D721Med (cell line): ENCODE results near the gene PRPF40B.

Source experiments
- DNase-seq: peaks from one replicate; pipeline ENCODE4 v3.0.0; 2011; ENCODE audit warnings: low spot score; ENCODE audit not compliant: insufficient read length
- FAIRE-seq: peaks from 2 replicates; lab custom pipeline; 2011; peaks lifted over from hg19 to GRCh38; lab: Jason Lieb, UNC
- TF ChIP-seq, protein P1 (sequence below): IDR thresholded peaks from 2 replicates; pipeline ENCODE4 v1.5.1; 2012; ENCODE audit warnings: mild to moderate bottlenecking, control low read depth; ENCODE audit not compliant: insufficient read depth; ENCODE audit errors: missing control alignments

PRPF40B gene

DNA sequence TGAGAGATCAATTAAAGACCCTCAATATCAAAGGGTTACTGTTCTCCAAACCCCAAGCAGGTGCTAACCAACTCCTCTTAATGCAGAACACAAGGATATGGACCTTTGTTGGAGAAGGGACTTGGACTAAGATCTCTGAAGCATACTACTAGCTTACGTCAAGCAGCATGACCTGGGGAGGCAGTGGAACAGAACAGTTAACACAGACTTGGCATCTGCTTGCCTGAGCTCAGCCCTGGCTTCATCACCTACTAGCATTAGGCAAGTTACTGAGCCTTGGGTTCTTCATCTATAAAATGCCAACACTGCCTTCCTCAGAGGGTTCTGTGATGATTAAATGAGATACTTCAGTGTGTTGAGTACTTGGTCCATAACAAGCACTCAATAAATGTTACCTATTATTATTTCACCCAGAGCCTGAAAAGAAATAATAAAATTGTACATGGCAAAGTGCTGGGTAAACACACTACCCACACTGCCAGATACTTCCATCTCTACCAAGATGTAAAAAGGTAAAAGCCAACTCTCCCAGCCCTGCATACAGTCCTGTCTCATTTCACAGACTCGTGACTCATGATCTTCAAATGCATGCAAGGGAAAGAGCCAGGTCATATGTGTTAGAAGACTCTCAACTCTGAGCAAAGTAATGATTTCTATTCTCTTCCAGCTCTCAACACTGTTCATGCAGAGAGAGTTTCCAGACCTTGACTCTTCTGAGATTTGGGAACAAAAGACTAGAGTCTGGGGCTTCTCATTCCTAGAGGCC is 44.1 kb downstream of the PRPF40B start:
- FAIRE-seq (no peak), DNase-seq (no peak)
- TF ChIP-seq, protein P1, sequence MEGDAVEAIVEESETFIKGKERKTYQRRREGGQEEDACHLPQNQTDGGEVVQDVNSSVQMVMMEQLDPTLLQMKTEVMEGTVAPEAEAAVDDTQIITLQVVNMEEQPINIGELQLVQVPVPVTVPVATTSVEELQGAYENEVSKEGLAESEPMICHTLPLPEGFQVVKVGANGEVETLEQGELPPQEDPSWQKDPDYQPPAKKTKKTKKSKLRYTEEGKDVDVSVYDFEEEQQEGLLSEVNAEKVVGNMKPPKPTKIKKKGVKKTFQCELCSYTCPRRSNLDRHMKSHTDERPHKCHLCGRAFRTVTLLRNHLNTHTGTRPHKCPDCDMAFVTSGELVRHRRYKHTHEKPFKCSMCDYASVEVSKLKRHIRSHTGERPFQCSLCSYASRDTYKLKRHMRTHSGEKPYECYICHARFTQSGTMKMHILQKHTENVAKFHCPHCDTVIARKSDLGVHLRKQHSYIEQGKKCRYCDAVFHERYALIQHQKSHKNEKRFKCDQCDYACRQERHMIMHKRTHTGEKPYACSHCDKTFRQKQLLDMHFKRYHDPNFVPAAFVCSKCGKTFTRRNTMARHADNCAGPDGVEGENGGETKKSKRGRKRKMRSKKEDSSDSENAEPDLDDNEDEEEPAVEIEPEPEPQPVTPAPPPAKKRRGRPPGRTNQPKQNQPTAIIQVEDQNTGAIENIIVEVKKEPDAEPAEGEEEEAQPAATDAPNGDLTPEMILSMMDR: no peak

DNA sequence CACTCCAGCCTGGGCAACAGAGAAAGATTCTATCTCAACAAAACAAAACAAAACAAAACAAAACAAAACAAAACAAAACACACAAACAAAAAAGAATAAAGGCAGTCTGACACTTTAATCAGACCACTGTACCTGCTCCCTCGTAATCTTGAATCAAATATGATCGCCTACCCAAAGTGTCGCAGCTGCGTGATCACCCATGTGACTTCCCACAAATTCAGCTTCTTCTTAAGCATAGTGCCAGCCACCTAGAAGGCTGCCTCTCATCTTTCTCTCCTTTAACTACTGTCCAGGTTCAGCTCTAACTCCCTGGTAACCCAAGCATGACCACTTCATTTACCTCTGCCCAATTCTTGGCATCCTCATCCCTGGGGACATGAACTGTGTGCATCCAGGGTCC is 46.4 kb downstream of the PRPF40B start:
- DNase-seq (no peak), FAIRE-seq (no peak)
- TF ChIP-seq, protein P1: no peak

DNA sequence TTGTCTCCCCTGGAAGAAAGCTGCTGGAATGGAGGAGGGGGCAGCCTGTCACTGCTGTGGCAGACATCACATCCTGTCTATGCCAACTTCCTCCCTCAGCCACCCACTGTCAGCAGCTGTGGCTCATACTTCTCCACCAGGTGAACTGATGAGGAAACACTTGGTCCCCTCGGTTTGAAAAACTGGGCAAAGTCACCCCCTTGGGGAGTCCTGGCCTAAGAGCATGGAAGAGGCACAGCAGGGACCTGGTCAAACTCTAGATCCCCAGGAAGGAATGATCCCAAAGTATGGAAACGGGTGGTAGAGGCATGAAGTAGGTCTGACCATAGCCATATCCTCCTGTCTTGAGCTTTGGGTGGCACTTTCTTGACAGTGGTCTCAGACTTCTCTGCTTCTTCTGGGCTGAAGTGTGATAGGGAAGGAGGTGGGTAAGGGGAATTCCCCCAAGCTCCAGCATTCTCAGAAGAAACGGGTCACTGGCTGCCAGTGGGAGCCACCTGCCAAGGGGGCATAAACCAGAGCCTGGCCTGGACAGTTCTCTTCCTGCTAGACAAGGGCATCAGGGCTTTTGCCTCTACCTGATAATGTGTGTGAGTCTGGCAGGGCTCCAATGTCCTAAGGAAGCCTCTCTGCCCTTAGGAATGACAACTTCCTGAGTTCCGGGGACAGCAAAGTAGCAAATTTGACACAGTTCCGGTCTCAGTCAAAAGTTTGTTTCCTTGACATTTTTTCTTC is 47.8 kb downstream of the PRPF40B start:
- FAIRE-seq (no peak), DNase-seq (no peak)
- TF ChIP-seq, protein P1: no peak

DNA sequence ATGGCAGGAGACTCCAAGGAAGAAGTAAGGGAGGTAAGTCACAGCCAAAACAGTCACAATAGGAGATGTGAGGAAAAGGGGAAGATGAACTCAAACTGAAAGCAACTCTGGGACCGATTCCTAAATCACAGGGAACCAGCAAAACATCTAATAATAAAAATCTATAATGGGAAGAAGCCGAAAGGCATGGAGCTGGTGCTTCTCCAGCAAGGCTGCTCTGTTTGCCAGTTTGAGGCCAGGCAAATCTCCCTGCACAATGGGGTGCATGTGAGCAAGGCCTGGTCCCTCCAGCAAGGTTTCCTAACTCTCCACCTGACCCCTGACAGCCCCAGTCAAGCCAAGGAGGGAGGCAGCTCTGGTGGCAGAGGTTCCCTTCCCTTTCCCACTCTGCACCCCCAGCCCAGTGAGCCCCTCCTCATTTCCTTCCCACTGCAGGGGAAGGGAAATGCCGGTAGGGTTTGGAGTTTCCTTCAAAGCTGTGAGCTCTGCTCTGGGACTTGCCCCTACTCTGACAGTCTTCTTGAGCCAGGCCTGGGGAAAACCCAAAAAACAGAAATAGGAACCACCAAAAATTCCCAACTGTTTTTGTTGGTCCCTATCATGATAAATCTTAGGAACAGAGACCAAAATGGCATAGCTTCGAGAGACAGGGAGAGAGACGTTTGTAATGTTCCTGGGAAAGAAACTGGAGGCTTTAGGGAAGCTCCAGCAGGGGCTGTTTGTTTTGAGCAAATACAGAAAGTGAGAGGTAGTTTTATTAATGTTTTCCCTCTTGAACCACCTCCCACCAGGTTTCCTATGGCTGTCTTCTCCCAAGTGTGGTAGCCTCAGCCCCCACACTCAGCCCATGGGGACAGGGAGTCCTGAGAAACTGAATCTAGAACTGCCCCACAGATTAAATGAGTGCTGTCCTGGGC is 49.2 kb downstream of the PRPF40B start:
- TF ChIP-seq, protein P1: no peak
- FAIRE-seq: no peak
- DNase-seq: no peak

DNA sequence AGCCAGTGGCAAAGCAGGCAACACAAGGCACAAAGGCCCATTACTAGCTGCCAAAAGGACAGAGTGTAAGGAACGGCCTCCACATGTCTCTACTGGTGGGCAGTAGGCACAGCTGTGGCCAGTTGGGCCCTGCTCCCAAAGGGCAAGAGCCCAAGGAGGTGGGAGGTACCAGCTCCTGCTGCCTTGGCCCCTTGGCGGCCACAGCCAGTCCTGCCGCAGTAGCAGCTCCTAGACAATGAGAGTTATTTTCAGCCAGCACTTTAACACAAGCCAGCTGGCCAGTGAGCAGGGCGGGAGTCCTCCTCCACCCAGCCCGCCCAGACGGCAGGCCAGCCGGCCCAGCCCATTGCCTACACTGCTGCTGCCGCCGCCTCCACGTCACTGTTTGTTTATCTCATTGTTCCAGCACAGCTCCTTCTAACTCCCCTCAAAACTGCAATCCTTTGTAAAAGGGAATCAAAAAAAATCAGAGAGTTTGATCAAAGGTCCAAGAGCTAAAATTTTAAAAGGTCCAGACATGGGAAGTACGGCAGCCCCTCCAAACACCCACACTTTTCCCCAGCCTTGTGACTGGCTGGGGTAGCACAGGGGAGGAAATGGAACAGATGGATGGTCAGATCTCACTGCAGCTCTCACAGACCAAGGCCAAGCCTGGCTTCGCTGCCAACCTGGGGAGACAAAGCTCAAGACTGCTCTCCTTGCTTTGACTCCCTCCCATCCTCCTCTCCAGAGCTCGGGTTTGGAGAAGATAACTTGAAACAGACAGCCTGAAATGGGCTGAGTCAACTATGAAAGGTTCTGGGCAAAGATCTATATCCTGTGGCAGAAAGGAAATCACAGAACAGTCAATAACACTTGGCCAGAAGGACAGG is 50.3 kb downstream of the PRPF40B start:
- FAIRE-seq (no peak), DNase-seq (no peak)
- TF ChIP-seq, protein P1: no peak

DNA sequence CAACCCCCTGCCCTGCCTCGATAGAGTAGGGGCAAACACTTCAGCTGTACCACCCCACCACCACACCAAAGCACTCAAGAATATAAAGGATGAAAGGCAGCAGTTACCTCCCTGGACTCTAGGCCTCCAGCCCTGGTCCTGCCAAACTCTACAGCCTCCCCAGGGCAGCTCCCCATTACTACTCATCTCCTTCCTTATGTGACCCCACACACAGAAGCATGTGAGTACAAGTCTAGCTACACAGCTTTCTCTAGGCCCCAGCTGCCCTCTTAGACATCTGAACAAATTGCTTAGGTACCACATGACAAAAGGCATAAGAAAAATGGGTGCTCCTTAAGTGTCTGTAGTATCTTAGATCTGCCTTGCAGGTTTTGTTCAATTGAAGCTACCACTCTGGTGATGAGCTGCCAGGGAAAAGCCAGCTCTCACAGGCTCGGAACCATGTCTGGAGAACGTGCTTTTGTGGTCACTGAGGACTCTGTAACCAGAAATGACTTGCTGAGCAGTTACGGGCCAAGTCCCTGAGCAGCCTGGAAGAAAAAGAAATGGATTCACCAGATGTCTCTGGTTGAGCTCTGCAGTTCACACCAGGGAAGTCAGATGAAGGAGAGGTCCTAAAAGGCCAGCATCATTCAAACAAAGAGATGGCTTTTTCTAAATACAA is 51.1 kb downstream of the PRPF40B start:
- DNase-seq (no peak), FAIRE-seq (no peak)
- TF ChIP-seq, protein P1: no peak
